Renal cortex interstitium (tissue), 15 donors: ENCODE results near the gene SALL3. TPM values are rescaled to one million over a fixed set of nuclear protein-coding genes. Genes with fewer than 3 reads are reported as not detected.
"Not testable (repeated sequence)": the region's sequence is repeated elsewhere in the genome, so short reads cannot be mapped to it uniquely, and the experiment has no call there.

Experiments
- DNase-seq, 11 donors: peaks; one replicate each; pipeline ENCODE4 v3.0.0-alpha.2; 2013; ENCODE audit warnings: low read depth in 9 of 11, low spot score in 4 of 11; ENCODE audit errors: extremely low read depth in 1 of 11
- long read RNA-seq, 16 experiments: transcript quantifications; one replicate each; lab custom pipeline, GENCODE V29; 2026
- polyA plus RNA-seq, 3 donors: library from polyadenylated mRNA; unstranded; fragments of 120-200 nt; gene quantifications; one replicate each; pipeline ENCODE4 v1.2.1, GENCODE V29; 2013; ENCODE audit not compliant: insufficient read length in 3 of 3

The SALL3 gene
- 10 to 100 TPM in 1 of 3 donors, 1 to 10 TPM in 2; 8.8 to 10.5 (median 9.3) TPM for polyA plus RNA-seq
- long read RNA-seq, donor 1, partial matches to known transcripts: 0 of 1 reads
- long read RNA-seq, donor 1, other reads (novel, unspliced or antisense): 0 of 1 reads
- long read RNA-seq, donor 2, partial matches to known transcripts: 0 of 1 reads
- long read RNA-seq, donor 2, other reads (novel, unspliced or antisense): 0 of 1 reads
- long read RNA-seq, donor 3: 0 reads
- long read RNA-seq, donor 4, partial matches to known transcripts: 0 of 2 reads
- long read RNA-seq, donor 4, other reads (novel, unspliced or antisense): 0 of 2 reads
- long read RNA-seq, donor 5: 0 reads
- long read RNA-seq, donor 6, partial matches to known transcripts: 5 of 6 reads
- long read RNA-seq, donor 6, other reads (novel, unspliced or antisense): 0 of 6 reads
- long read RNA-seq, donor 7: 0 reads
- long read RNA-seq, donor 8: 0 reads
- long read RNA-seq, donor 9, partial matches to known transcripts: 0 of 1 reads
- long read RNA-seq, donor 9, other reads (novel, unspliced or antisense): 0 of 1 reads
- long read RNA-seq, donor 10, partial matches to known transcripts: 6 of 6 reads
- long read RNA-seq, donor 10, other reads (novel, unspliced or antisense): 0 of 6 reads
- long read RNA-seq, donor 11: 0 reads
- long read RNA-seq, donor 12: 0 reads
- long read RNA-seq, donor 13: 0 reads
- long read RNA-seq, donor 14, partial matches to known transcripts: 0 of 1 reads
- long read RNA-seq, donor 14, other reads (novel, unspliced or antisense): 0 of 1 reads
- long read RNA-seq, donor 15: 0 reads
- long read RNA-seq, donor 16, full-length matches to known transcripts: 7 of 7 reads
- long read RNA-seq, donor 16, partial matches to known transcripts: 0 of 7 reads
- long read RNA-seq, donor 16, other reads (novel, unspliced or antisense): 0 of 7 reads

- no peak for DNase-seq
These were observed at the start of gene SALL3 for GRCh38 chr18:78979730-78980278. TSS of gene SALL3 (plus strand) at chr18:78979818. CDS start at chr18:78980275, 457 bp downstream.

- no peak for DNase-seq
These were observed 47.3 kb upstream of the SALL3 start for GRCh38 chr18:78932281-78932680.

- DNase-seq: no peak
These were observed 45.6 kb upstream of the SALL3 start for GRCh38 chr18:78934003-78934402.

- DNase-seq: no peak
These were observed 44.9 kb upstream of the SALL3 start for GRCh38 chr18:78934551-78935225.

- DNase-seq: no peak
These were observed 44.2 kb upstream of the SALL3 start for GRCh38 chr18:78935406-78935805.

GRCh38 chr18:78936251-78937005, 43.2 kb upstream of the SALL3 start:
- DNase-seq: no peak

GRCh38 chr18:78937166-78937565, 42.5 kb upstream of the SALL3 start:
- no peak for DNase-seq

- no peak for DNase-seq
These were observed 40.5 kb upstream of the SALL3 start for GRCh38 chr18:78939105-78939504.

GRCh38 chr18:78939734-78940494, 39.7 kb upstream of the SALL3 start:
- DNase-seq: no peak

GRCh38 chr18:78942236-78942635, 37.4 kb upstream of the SALL3 start:
- DNase-seq: not testable (repeated sequence)

GRCh38 chr18:78945628-78946027, 34.0 kb upstream of the SALL3 start:
- no peak for DNase-seq

GRCh38 chr18:78947291-78947690, 32.3 kb upstream of the SALL3 start:
- no peak for DNase-seq

- no peak for DNase-seq
These were observed 31.4 kb upstream of the SALL3 start for GRCh38 chr18:78948221-78948620.

- no peak for DNase-seq
These were observed 30.9 kb upstream of the SALL3 start for GRCh38 chr18:78948707-78949106.

GRCh38 chr18:78949216-78949615, 30.4 kb upstream of the SALL3 start:
- DNase-seq: no peak

- no peak for DNase-seq
These were observed 29.2 kb upstream of the SALL3 start for GRCh38 chr18:78950386-78950785.

GRCh38 chr18:78953566-78953965, 26.1 kb upstream of the SALL3 start:
- DNase-seq: no peak

GRCh38 chr18:78955051-78955450, 24.6 kb upstream of the SALL3 start:
- no peak for DNase-seq
